Stromal cell of bone marrow (primary cell): ENCODE results near the gene TMPRSS11B.
"Not testable (repeated sequence)": the region's sequence is repeated elsewhere in the genome, so short reads cannot be mapped to it uniquely, and the experiment has no call there.

Experiments used
- DNase-seq: peaks from one replicate; pipeline ENCODE4 v3.0.0-alpha.2; 2012; ENCODE audit warnings: low read depth

TMPRSS11B gene

GRCh38 chr4:68218044-68218443, 27.4 kb downstream of the TMPRSS11B start:
- no peak for DNase-seq

- no peak for DNase-seq
These were observed 29.0 kb downstream of the TMPRSS11B start for GRCh38 chr4:68216501-68216900.

GRCh38 chr4:68209003-68209402, 36.5 kb downstream of the TMPRSS11B start:
- DNase-seq, result no peak

GRCh38 chr4:68194305-68194704, 51.2 kb downstream of the TMPRSS11B start:
- DNase-seq, result not testable (repeated sequence)

- DNase-seq, result no peak
These were observed 52.3 kb downstream of the TMPRSS11B start for GRCh38 chr4:68193194-68193593.

DNA sequence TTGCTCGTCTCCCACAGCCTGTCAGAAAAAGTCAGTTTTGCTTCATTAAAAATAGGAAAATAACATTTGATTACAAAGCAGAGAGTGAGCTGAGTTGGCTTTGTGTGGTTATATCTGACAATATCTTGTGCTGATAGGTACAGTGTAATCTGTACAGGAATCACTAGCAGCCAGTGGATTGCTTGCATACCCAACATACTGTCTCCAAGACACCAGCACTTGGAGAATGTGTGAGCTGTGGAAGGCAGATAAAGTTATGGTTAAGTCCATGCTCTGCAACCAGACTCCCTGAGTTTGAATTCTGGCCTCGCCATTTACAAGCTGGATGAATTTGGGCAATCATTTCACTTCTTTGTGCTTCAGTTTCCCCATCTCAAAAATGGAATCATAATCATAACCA, 58.3 kb downstream of the TMPRSS11B start:
- no peak for DNase-seq

DNA sequence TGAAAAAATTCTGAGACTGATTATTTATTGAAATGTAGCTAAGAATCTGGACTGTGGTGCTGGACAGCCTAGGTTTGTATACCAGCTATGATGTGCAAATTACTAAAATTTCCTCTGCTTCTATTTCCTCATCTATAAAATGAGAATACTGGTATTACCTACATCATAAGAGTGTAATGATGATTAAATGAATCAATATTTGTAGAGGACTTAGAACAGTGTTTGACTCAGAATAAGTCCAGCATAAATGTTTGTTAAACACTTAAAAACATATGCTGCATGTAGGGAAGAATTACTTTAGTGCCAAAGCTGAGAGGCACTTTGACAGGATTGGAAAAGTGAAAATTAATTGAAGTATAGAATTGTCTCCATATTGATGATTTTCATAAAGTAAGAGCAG, 60.6 kb downstream of the TMPRSS11B start:
- no peak for DNase-seq

DNA sequence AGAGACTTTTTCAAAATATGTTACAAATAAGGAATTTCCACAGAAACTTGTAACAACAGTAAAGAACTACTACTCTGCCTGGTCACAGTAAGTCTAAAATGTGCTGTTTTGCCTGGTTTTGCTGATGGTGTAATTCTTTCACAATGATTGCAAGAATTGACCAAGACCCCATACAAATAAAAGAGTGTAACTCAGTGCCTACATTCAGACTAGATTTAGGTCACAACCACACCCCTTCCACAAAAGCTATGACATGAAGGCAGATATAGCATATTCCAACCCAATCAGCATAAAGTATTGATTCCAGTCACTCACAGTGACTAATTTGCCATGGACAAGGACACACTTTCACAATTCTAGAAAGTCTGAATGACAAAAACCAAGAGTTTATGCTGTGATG, 62.1 kb downstream of the TMPRSS11B start:
- no peak for DNase-seq

- DNase-seq, result no peak
These were observed 63.1 kb downstream of the TMPRSS11B start for GRCh38 chr4:68182382-68182820.

DNA sequence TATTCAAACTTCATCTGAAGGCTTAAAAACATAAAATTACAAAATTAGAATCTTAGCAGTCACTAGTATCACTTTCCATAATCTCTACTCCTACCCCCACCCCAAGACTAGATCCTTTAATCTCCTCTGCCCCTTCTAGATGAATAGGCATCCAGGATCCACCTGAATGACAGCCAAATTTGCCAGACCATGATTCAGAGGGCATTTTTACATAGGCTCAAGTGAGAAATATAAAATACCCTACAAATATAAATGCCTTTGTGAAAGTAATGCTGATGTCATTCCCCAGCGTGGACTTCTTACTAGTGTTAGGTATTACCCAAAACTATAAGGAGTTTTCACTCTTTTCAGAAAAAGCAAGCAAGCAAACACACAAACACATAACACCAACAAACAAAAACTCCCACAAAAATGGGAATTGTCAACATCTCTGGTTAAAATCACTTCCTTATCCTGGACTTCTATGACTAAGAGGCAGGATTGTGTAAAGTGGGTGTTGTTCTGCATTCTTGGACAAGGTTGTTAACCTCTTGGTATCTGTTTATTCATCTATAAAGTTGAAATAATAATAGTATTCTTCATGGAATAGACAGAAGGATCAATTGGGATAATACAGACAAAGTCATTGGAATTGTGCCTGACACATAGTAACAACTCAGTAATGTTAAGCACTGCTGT, 64.5 kb downstream of the TMPRSS11B start:
- no peak for DNase-seq

- DNase-seq, result no peak
These were observed 68.6 kb downstream of the TMPRSS11B start for GRCh38 chr4:68176904-68177303.
